CD8-positive, alpha-beta memory T cell (primary cell): ENCODE data around the gene EFS. TPM values are rescaled to one million over a fixed set of nuclear protein-coding genes. Genes with fewer than 3 reads are reported as not detected.

Source experiments
- CTCF ChIA-PET: fragments of 350-600 bp; sonication (Branson Sonifier 250); formaldehyde crosslinking; loops from one replicate; lab custom pipeline; 2021; ENCODE audit warnings: antibody characterized with exemption; lab: Charles Lee
- POLR2A ChIA-PET: fragments of 350-600 bp; sonication (Branson Sonifier 250); formaldehyde crosslinking; loops from one replicate; lab custom pipeline; 2021; ENCODE audit warnings: antibody characterized with exemption; lab: Charles Lee
- DNase-seq, 5 donors: peaks; one replicate each; pipeline versions ENCODE4 v3.0.0 to v3.0.0-alpha.2; 2020 to 2022; ENCODE audit warnings: mixed read lengths in 1 of 5
- H3K27ac ChIP-seq: one replicate; pipeline ENCODE4 v1.7.0; 2013; ENCODE audit warnings: low read depth, mild to moderate bottlenecking, low read length, moderate library complexity
- H3K27me3 ChIP-seq: 2 replicates; pipeline ENCODE4 v1.7.0; 2013; ENCODE audit warnings: low read length, mild to moderate bottlenecking; ENCODE audit not compliant: insufficient read depth, poor library complexity, severe bottlenecking
- H3K36me3 ChIP-seq: 2 replicates; pipeline ENCODE4 v1.7.0; 2013; ENCODE audit warnings: mild to moderate bottlenecking, low read length, moderate library complexity; ENCODE audit not compliant: insufficient read depth
- H3K4me1 ChIP-seq: 2 replicates; pipeline ENCODE4 v1.7.0; 2013; ENCODE audit warnings: mild to moderate bottlenecking, low read length, moderate library complexity; ENCODE audit not compliant: insufficient read depth
- H3K4me3 ChIP-seq: 2 replicates; pipeline ENCODE4 v1.7.0; 2013; ENCODE audit warnings: mild to moderate bottlenecking, low read length
- H3K9me3 ChIP-seq: 2 replicates; pipeline ENCODE4 v1.7.0; 2013; ENCODE audit warnings: mild to moderate bottlenecking, low read length
- H3K27ac Mint-ChIP-seq, 8 donors: one replicate each; pipeline ENCODE4 v1.8.0; 2020 to 2021; ENCODE audit warnings: mixed read lengths in 8 of 8, mild to moderate bottlenecking in 6 of 8, inconsistent platforms in 3 of 8, moderate library complexity in 3 of 8
- H3K27me3 Mint-ChIP-seq, 2 donors: one replicate each; pipeline ENCODE4 v1.8.0; 2020 to 2021; ENCODE audit warnings: mixed read lengths in 2 of 2, mild to moderate bottlenecking in 1 of 2, moderate library complexity in 1 of 2
- H3K36me3 Mint-ChIP-seq, 3 donors: one replicate each; pipeline ENCODE4 v1.8.0; 2020 to 2021; ENCODE audit warnings: mixed read lengths in 3 of 3, inconsistent platforms in 1 of 3, mild to moderate bottlenecking in 1 of 3
- H3K4me1 Mint-ChIP-seq, 3 donors: one replicate each; pipeline ENCODE4 v1.8.0; 2020 to 2021; ENCODE audit warnings: mixed read lengths in 3 of 3, inconsistent platforms in 1 of 3, mild to moderate bottlenecking in 1 of 3
- H3K4me3 Mint-ChIP-seq, 7 donors: one replicate each; pipeline ENCODE4 v1.8.0; 2020 to 2021; ENCODE audit warnings: mixed read lengths in 7 of 7, mild to moderate bottlenecking in 6 of 7, moderate library complexity in 4 of 7, inconsistent platforms in 2 of 7
- H3K9me3 Mint-ChIP-seq, 5 donors: one replicate each; pipeline ENCODE4 v1.8.0; 2020 to 2022; ENCODE audit warnings: mixed read lengths in 5 of 5, mild to moderate bottlenecking in 3 of 5, moderate library complexity in 2 of 5, inconsistent platforms in 1 of 5
- polyA plus RNA-seq: library from polyadenylated mRNA; unstranded; fragments of 300-500 nt; fragmentation: Illumina TruSeq; gene quantifications from one replicate; pipeline ENCODE4 v1.2.3, GENCODE V29; 2021
- total RNA-seq, 2 experiments: library from RNA; stranded (reverse); gene quantifications; one replicate each; pipeline ENCODE4 v1.2.3, GENCODE V29; 2021

Gene EFS
- total RNA-seq (not detected), polyA plus RNA-seq (not detected)

GRCh38 chr14:23365036-23365731 lies at the start of gene EFS:
Gene EFS (minus strand): TSS chr14:23365172. CDS start chr14:23365025, 147 bp downstream.
- Mint-ChIP-seq H3K4me3 (no peak within 1 kb of the TSS), H3K4me1 (no peaks in the 10 kb centered on the region), H3K9me3 (peaks cover 0 to 2% (median 0%) of the 10 kb centered on the region in 5 donors), H3K27me3 (peaks cover 27 to 33% of the 10 kb centered on the region in 2 donors), H3K27ac (no peak within 1 kb of the TSS), H3K36me3 (no peaks in the 10 kb centered on the region)
- Histone ChIP-seq H3K4me3 (no peak within 1 kb of the TSS), H3K27ac (no peak within 1 kb of the TSS), H3K9me3 (no peaks in the 10 kb centered on the region), H3K36me3 (no peaks in the 10 kb centered on the region), H3K27me3 (peaks cover 12% of the 10 kb centered on the region), H3K4me1 (no peaks in the 10 kb centered on the region)
- POLR2A ChIA-PET, result no interaction called here
- peak in 1 of 5 donors; percentile 16 for DNase-seq
- CTCF ChIA-PET, result no interaction called here

GRCh38 chr14:23414254-23414653 lies 49.3 kb upstream of the EFS start:
- no peak for DNase-seq
- Histone ChIP-seq H3K4me3 (no peak overlapping the region), H3K27ac (no peak overlapping the region), H3K27me3 (no peaks in the 10 kb centered on the region), H3K36me3 (no peaks in the 10 kb centered on the region), H3K4me1 (no peaks in the 10 kb centered on the region), H3K9me3 (no peaks in the 10 kb centered on the region)
- H3K36me3 Mint-ChIP-seq, result no peaks in the 10 kb centered on the region
- H3K27ac Mint-ChIP-seq, result no peak overlapping the region
- ChIA-PET CTCF (no interaction called here), POLR2A (no interaction called here)
- H3K27me3 Mint-ChIP-seq, result peaks cover 10 to 29% of the 10 kb centered on the region in 2 donors
- H3K9me3 Mint-ChIP-seq, result no peaks in the 10 kb centered on the region
- no peaks in the 10 kb centered on the region for H3K4me1 Mint-ChIP-seq
- no peak overlapping the region for H3K4me3 Mint-ChIP-seq

GRCh38 chr14:23413681-23414080 lies 48.7 kb upstream of the EFS start:
- Mint-ChIP-seq H3K4me1 (no peaks in the 10 kb centered on the region), H3K36me3 (peaks cover 0 to 2% (median 0%) of the 10 kb centered on the region in 3 donors), H3K27ac (no peak overlapping the region), H3K4me3 (no peak overlapping the region), H3K9me3 (no peaks in the 10 kb centered on the region), H3K27me3 (peaks cover 10 to 30% of the 10 kb centered on the region in 2 donors)
- Histone ChIP-seq H3K4me3 (no peak overlapping the region), H3K27ac (no peak overlapping the region), H3K36me3 (no peaks in the 10 kb centered on the region), H3K4me1 (no peaks in the 10 kb centered on the region), H3K9me3 (no peaks in the 10 kb centered on the region), H3K27me3 (no peaks in the 10 kb centered on the region)
- ChIA-PET CTCF (interaction anchor here (1.1 kb wide), 1 partner anchor 33 kb away, joined by 3 read pairs; no protein-coding TSS in a partner anchor), POLR2A (no interaction called here)
- DNase-seq, result no peak

GRCh38 chr14:23411563-23412525 lies 46.9 kb upstream of the EFS start:
- H3K27ac ChIP-seq, result no peak overlapping the region
- H3K4me1 Mint-ChIP-seq, result no peaks in the 10 kb centered on the region
- H3K9me3 Mint-ChIP-seq, result no peaks in the 10 kb centered on the region
- peaks cover 9 to 35% of the 10 kb centered on the region in 2 donors for H3K27me3 Mint-ChIP-seq
- H3K9me3 ChIP-seq, result no peaks in the 10 kb centered on the region
- H3K36me3 Mint-ChIP-seq, result peaks cover 0 to 2% (median 0%) of the 10 kb centered on the region in 3 donors
- DNase-seq, result no peak
- no peaks in the 10 kb centered on the region for H3K4me1 ChIP-seq
- CTCF ChIA-PET, result no interaction called here
- no peaks in the 10 kb centered on the region for H3K27me3 ChIP-seq
- H3K4me3 Mint-ChIP-seq, result no peak overlapping the region
- no peaks in the 10 kb centered on the region for H3K36me3 ChIP-seq
- H3K27ac Mint-ChIP-seq, result no peak overlapping the region
- H3K4me3 ChIP-seq, result no peak overlapping the region
- POLR2A ChIA-PET, result no interaction called here

GRCh38 chr14:23409966-23410635 lies 45.1 kb upstream of the EFS start:
- Histone ChIP-seq H3K27ac (no peak overlapping the region), H3K4me1 (no peaks in the 10 kb centered on the region), H3K36me3 (no peaks in the 10 kb centered on the region), H3K9me3 (no peaks in the 10 kb centered on the region), H3K27me3 (no peaks in the 10 kb centered on the region), H3K4me3 (no peak overlapping the region)
- Mint-ChIP-seq H3K4me3 (no peak overlapping the region), H3K36me3 (peaks cover 0 to 2% (median 0%) of the 10 kb centered on the region in 3 donors), H3K27me3 (peaks cover 3 to 46% of the 10 kb centered on the region in 2 donors), H3K9me3 (no peaks in the 10 kb centered on the region), H3K27ac (no peak overlapping the region), H3K4me1 (no peaks in the 10 kb centered on the region)
- ChIA-PET CTCF (no interaction called here), POLR2A (no interaction called here)
- DNase-seq, result no peak

GRCh38 chr14:23409475-23409874 lies 44.5 kb upstream of the EFS start:
- H3K36me3 ChIP-seq, result no peaks in the 10 kb centered on the region
- H3K27ac Mint-ChIP-seq, result no peak overlapping the region
- H3K4me1 Mint-ChIP-seq, result no peaks in the 10 kb centered on the region
- no peaks in the 10 kb centered on the region for H3K9me3 ChIP-seq
- ChIA-PET CTCF (no interaction called here), POLR2A (no interaction called here)
- H3K27me3 Mint-ChIP-seq, result peaks cover 3 to 50% of the 10 kb centered on the region in 2 donors
- peaks cover 0 to 2% (median 0%) of the 10 kb centered on the region in 3 donors for H3K36me3 Mint-ChIP-seq
- no peak overlapping the region for H3K27ac ChIP-seq
- H3K4me1 ChIP-seq, result no peaks in the 10 kb centered on the region
- DNase-seq, result no peak
- H3K27me3 ChIP-seq, result no peaks in the 10 kb centered on the region
- H3K9me3 Mint-ChIP-seq, result no peaks in the 10 kb centered on the region
- no peak overlapping the region for H3K4me3 ChIP-seq
- no peak overlapping the region for H3K4me3 Mint-ChIP-seq

- no peaks in the 10 kb centered on the region for H3K4me1 ChIP-seq
- no peak for DNase-seq
- Mint-ChIP-seq H3K9me3 (no peaks in the 10 kb centered on the region), H3K4me1 (no peaks in the 10 kb centered on the region), H3K27me3 (peaks cover 3 to 46% of the 10 kb centered on the region in 2 donors), H3K4me3 (no peak overlapping the region), H3K27ac (no peak overlapping the region), H3K36me3 (peaks cover 0 to 2% (median 0%) of the 10 kb centered on the region in 3 donors)
- ChIA-PET POLR2A (no interaction called here), CTCF (no interaction called here)
- no peaks in the 10 kb centered on the region for H3K36me3 ChIP-seq
- H3K4me3 ChIP-seq, result no peak overlapping the region
- H3K27ac ChIP-seq, result no peak overlapping the region
- H3K9me3 ChIP-seq, result no peaks in the 10 kb centered on the region
- H3K27me3 ChIP-seq, result no peaks in the 10 kb centered on the region
Observed at GRCh38 chr14:23408307-23408630, 43.3 kb upstream of the EFS start.
